HEK293T (cell line): ENCODE measurements around the gene ENDOU.

Source experiments
- ARNT ChIP-seq: fragments of 450-650 bp; IDR thresholded peaks from 2 replicates; pipeline ENCODE4 v1.6.1; 2017; ENCODE audit warnings: mild to moderate bottlenecking
- CTBP1 ChIP-seq: fragments of 450-650 bp; IDR thresholded peaks from 2 replicates; pipeline ENCODE4 v1.6.1; 2016; ENCODE audit warnings: borderline replicate concordance
- FOXA1 ChIP-seq: fragments of 450-650 bp; IDR thresholded peaks from 2 replicates; pipeline ENCODE4 v1.6.1; 2016; ENCODE audit warnings: mild to moderate bottlenecking
- FOXK2 ChIP-seq: fragments of 450-650 bp; IDR thresholded peaks from 2 replicates; pipeline ENCODE4 v1.6.1; 2016; ENCODE audit warnings: mild to moderate bottlenecking
- FOXM1 ChIP-seq: fragments of 450-650 bp; IDR thresholded peaks from 2 replicates; pipeline ENCODE4 v1.6.1; 2017; ENCODE audit warnings: mild to moderate bottlenecking, borderline replicate concordance
- TARDBP ChIP-seq: fragments of 450-650 bp; IDR thresholded peaks from 2 replicates; pipeline ENCODE4 v1.6.1; 2016
- ZNF384 ChIP-seq: fragments of 450-650 bp; IDR thresholded peaks from 2 replicates; pipeline ENCODE4 v1.6.1; 2016
- TF ChIP-seq, protein P1 (sequence below): fragments of 450-650 bp; IDR thresholded peaks from 2 replicates; pipeline ENCODE4 v1.6.1; 2016

DNA sequence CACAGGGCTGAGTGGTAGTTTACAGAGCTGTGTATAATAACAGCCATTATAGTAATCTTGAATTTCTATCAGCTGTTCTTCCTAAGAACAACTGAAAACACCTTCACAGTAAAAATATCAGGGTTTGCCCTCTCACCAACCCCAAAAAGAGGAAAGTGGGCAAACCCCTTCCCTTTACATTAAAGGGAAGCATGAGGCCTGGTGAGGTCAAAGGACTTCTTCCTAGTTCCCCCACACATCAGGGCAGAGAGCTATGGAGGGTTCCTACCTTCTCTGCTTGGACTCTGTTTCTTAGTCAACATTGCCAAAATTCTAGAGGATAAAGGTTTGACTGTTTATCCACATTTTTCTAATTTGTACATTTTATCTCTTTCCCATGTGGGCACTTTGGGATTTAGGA lies 15.0 kb downstream of the ENDOU start:
- TF ChIP-seq ZNF384 (no peak), TARDBP (no peak), FOXA1 (no peak), FOXK2 (no peak), CTBP1 (no peak), ARNT (no peak), FOXM1 (no peak)
- TF ChIP-seq, protein P1, sequence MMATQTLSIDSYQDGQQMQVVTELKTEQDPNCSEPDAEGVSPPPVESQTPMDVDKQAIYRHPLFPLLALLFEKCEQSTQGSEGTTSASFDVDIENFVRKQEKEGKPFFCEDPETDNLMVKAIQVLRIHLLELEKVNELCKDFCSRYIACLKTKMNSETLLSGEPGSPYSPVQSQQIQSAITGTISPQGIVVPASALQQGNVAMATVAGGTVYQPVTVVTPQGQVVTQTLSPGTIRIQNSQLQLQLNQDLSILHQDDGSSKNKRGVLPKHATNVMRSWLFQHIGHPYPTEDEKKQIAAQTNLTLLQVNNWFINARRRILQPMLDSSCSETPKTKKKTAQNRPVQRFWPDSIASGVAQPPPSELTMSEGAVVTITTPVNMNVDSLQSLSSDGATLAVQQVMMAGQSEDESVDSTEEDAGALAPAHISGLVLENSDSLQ, result no peak
